IMR-90 (cell line): ENCODE results near the gene SPHK2. TPM values are rescaled to one million over a fixed set of nuclear protein-coding genes. Genes with fewer than 3 reads are reported as not detected.

Experiments used
- ATAC-seq: fragments of 200-7000 bp; cut with Tn5 transposase; 2 replicates; pipeline ENCODE4 v1.9.1; 2020; ENCODE audit warnings: low read depth, mild to moderate bottlenecking, moderate library complexity
- BruUV-seq: library from RNA; stranded (reverse); fragments of 400-500 nt; replicated peaks from 2 replicates; lab custom pipeline; 2021; lab: Mats Ljungman, UMichigan
- CTCF ChIA-PET: fragments of 300-600 bp; formaldehyde crosslinking; extraction: SDS; loops from one replicate; lab custom pipeline; 2021; ENCODE audit warnings: antibody characterized with exemption; lab: Yijun Ruan, JAX
- POLR2A ChIA-PET: fragments of 300-600 bp; sonication (Branson Sonifier 250); formaldehyde crosslinking; loops from one replicate; lab custom pipeline; 2022; ENCODE audit warnings: antibody characterized with exemption; ENCODE audit not compliant: unreplicated experiment; lab: Charles Lee
- DNase-seq: peaks from one replicate; pipeline ENCODE4 v3.0.0; 2013
- H2AFZ ChIP-seq: replicated peaks from 2 replicates; pipeline ENCODE3; 2013; ENCODE audit warnings: low read length, mild to moderate bottlenecking; ENCODE audit not compliant: poor library complexity
- H2AK5ac ChIP-seq: 2 replicates; pipeline ENCODE4 v1.6.1; 2013; ENCODE audit warnings: low read depth, low read length, inconsistent platforms
- H2AK9ac ChIP-seq: replicated peaks from 2 replicates; pipeline ENCODE3; 2013; ENCODE audit warnings: mild to moderate bottlenecking, low read depth, low read length, moderate library complexity; ENCODE audit not compliant: poor library complexity
- H2BK120ac ChIP-seq: 2 replicates; pipeline ENCODE4 v1.6.1; 2013; ENCODE audit warnings: low read depth, low read length, inconsistent platforms
- H2BK15ac ChIP-seq: 3 replicates; pipeline ENCODE4 v1.6.1; 2013; ENCODE audit warnings: low read depth, low read length, inconsistent platforms
- H2BK20ac ChIP-seq: 2 replicates; pipeline ENCODE4 v1.6.1; 2013; ENCODE audit warnings: low read depth, mild to moderate bottlenecking, inconsistent platforms, low read length, moderate library complexity
- H2BK5ac ChIP-seq: 2 replicates; pipeline ENCODE4 v1.6.1; 2013; ENCODE audit warnings: mild to moderate bottlenecking, low read depth, low read length, inconsistent platforms; ENCODE audit not compliant: poor library complexity, severe bottlenecking
- H3K14ac ChIP-seq: replicated peaks from 2 replicates; pipeline ENCODE4 v1.6.1; 2013; ENCODE audit warnings: low read depth, low read length, inconsistent platforms
- H3K18ac ChIP-seq: 2 replicates; pipeline ENCODE4 v1.6.1; 2013; ENCODE audit warnings: low read depth, low read length, control low read depth
- H3K23ac ChIP-seq: 2 replicates; pipeline ENCODE4 v1.6.1; 2013; ENCODE audit warnings: low read depth, low read length, inconsistent platforms
- H3K27ac ChIP-seq: 2 replicates; pipeline ENCODE4 v1.5.1; 2013; ENCODE audit warnings: mild to moderate bottlenecking, control low read depth, low read length; ENCODE audit not compliant: insufficient read depth
- H3K27me3 ChIP-seq: 2 replicates; pipeline ENCODE4 v1.6.1; 2013; ENCODE audit warnings: low read length; ENCODE audit not compliant: control insufficient read depth, insufficient read depth
- H3K36me3 ChIP-seq: 2 replicates; pipeline ENCODE4 v1.6.1; 2013; ENCODE audit warnings: low read length, mixed read lengths; ENCODE audit not compliant: control insufficient read depth, insufficient read depth
- H3K4ac ChIP-seq: 2 replicates; pipeline ENCODE4 v1.6.1; 2013; ENCODE audit warnings: low read depth, low read length, inconsistent platforms
- H3K4me1 ChIP-seq: 2 replicates; pipeline ENCODE4 v1.6.1; 2013; ENCODE audit warnings: low read length, mixed read lengths; ENCODE audit not compliant: control insufficient read depth, insufficient read depth
- H3K4me2 ChIP-seq: 2 replicates; pipeline ENCODE4 v1.6.1; 2013; ENCODE audit warnings: low read depth, mild to moderate bottlenecking, control low read depth, low read length, moderate library complexity
- H3K4me3 ChIP-seq: 2 replicates; pipeline ENCODE4 v1.5.1; 2013; ENCODE audit warnings: low read depth, mild to moderate bottlenecking, control low read depth, low read length, moderate library complexity; ENCODE audit not compliant: insufficient read depth
- H3K56ac ChIP-seq: 2 replicates; pipeline ENCODE4 v1.6.1; 2013; ENCODE audit warnings: low read length, inconsistent platforms; ENCODE audit not compliant: insufficient read depth; ENCODE audit errors: extremely low read depth
- H3K79me1 ChIP-seq, 2 experiments: 2 replicates each; pipeline ENCODE4 v1.6.1; 2013; ENCODE audit warnings: low read length in 2 of 2, inconsistent platforms in 1 of 2, low read depth in 1 of 2
- H3K9ac ChIP-seq: 2 replicates; pipeline ENCODE4 v1.6.1; 2013; ENCODE audit warnings: low read depth, low read length, control low read depth
- H3K9me1 ChIP-seq: 2 replicates; pipeline ENCODE4 v1.6.1; 2013; ENCODE audit warnings: low read length, inconsistent platforms; ENCODE audit not compliant: insufficient read depth
- H3K9me3 ChIP-seq: 2 replicates; pipeline ENCODE4 v1.6.1; 2013; ENCODE audit warnings: low read length; ENCODE audit not compliant: control insufficient read depth, insufficient read depth
- H4K20me1 ChIP-seq: 2 replicates; pipeline ENCODE4 v1.6.1; 2013; ENCODE audit warnings: low read length, inconsistent platforms; ENCODE audit not compliant: insufficient read depth
- H4K5ac ChIP-seq: 2 replicates; pipeline ENCODE4 v1.6.1; 2013; ENCODE audit warnings: mild to moderate bottlenecking, low read depth, low read length, control low read depth
- H4K8ac ChIP-seq, 2 experiments: 2 replicates each; pipeline ENCODE4 v1.6.1; 2013; ENCODE audit warnings: low read depth in 2 of 2, low read length in 2 of 2, control low read depth in 1 of 2, inconsistent platforms in 1 of 2
- H4K91ac ChIP-seq: 2 replicates; pipeline ENCODE4 v1.6.1; 2013; ENCODE audit warnings: low read depth, low read length, inconsistent platforms; ENCODE audit not compliant: insufficient read depth
- CTCF ChIP-seq: conservative IDR thresholded peaks from 2 replicates; pipeline ENCODE4 v1.5.1; 2012; ENCODE audit warnings: mild to moderate bottlenecking, low read depth, low read length, improper control_type of control experiment
- MAZ ChIP-seq: IDR thresholded peaks from 2 replicates; pipeline ENCODE4 v1.6.1; 2012; ENCODE audit warnings: low read depth, mild to moderate bottlenecking, low read length, improper control_type of control experiment, moderate library complexity, borderline replicate concordance
- MXI1 ChIP-seq: IDR thresholded peaks from 2 replicates; pipeline ENCODE4 v1.6.1; 2012; ENCODE audit warnings: low read depth, mild to moderate bottlenecking, low read length, moderate library complexity, borderline replicate concordance
- RAD21 ChIP-seq: IDR thresholded peaks from 2 replicates; pipeline ENCODE4 v1.6.1; 2012; ENCODE audit warnings: low read length, improper control_type of control experiment
- RCOR1 ChIP-seq: IDR thresholded peaks from 2 replicates; pipeline ENCODE4 v1.6.1; 2012; ENCODE audit warnings: mild to moderate bottlenecking, low read length, improper control_type of control experiment; ENCODE audit not compliant: insufficient replicate concordance
- WGBS, 2 experiments: methylation state at CpG; one replicate each; pipeline versions ENCODE4 v1.1.5 to v1.1.7; 2013; ENCODE audit warnings: missing lambda C conversion rate in 2 of 2; ENCODE audit not compliant: insufficient read length in 1 of 2; ENCODE audit errors: extremely low coverage in 2 of 2; 5-methylcytosine and 5-hydroxymethylcytosine counted together
- dilution Hi-C: fragments of 300-500 bp; cut with HindIII; formaldehyde crosslinking; loops from one replicate; pipeline ENCODE4 v1.14.3; 2018; ENCODE audit warnings: low sequenced_read_pairs; ENCODE audit not compliant: unreplicated experiment
- in situ Hi-C: fragments of 300-500 bp; cut with MboI; formaldehyde crosslinking; loops from 3 replicates; pipeline ENCODE4 v1.14.3; 2019; ENCODE audit warnings: low sequenced_read_pairs, inconsistent platforms, mixed read lengths
- intact Hi-C: fragments of 100-400 bp; cut with micrococcal nuclease; formaldehyde crosslinking; loops from 2 replicates; pipeline ENCODE4 v1.10.0; 2022
- polyA plus RNA-seq, 3 experiments: library from polyadenylated mRNA; depleted of rRNA; stranded (reverse); fragments of >200 nt; gene quantifications; 2 replicates each; pipeline ENCODE4 v1.2.3, GENCODE V29; 2012; ENCODE audit warnings: low replicate concordance in 1 of 3
- total RNA-seq: library from RNA; depleted of rRNA; stranded (reverse); fragments of >200 nt; gene quantifications from 2 replicates; pipeline ENCODE4 v1.2.3, GENCODE V29; 2012

SPHK2 gene
- total and polyA plus RNA-seq, 2 of the 4 experiments (the other 2 are of a cell fraction), result 1.6 to 9.9 TPM

GRCh38 chr19:48635966-48636858 lies 16.9 kb downstream of the SPHK2 start:
- Histone ChIP-seq H3K9me3 (no peaks in the 10 kb centered on the region), H3K27ac (no peak overlapping the region), H3K36me3 (no peaks in the 10 kb centered on the region; the same call in 1 of the 2 replicates), H3K4me2 (peak overlapping the region; percentile 91), H4K20me1 (peaks cover 4% of the 10 kb centered on the region; the same call in 1 of the 2 replicates), H4K8ac (peak overlapping the region in 1 of 2 experiments; percentile 43; a peak in 1 of 4 replicates), H3K9me1 (peaks cover 25% of the 10 kb centered on the region), H3K56ac (no peak overlapping the region), H4K91ac (no peak overlapping the region; the same call in 1 of the 2 replicates), H3K9ac (peak overlapping the region; percentile 50), H3K23ac (no peak overlapping the region), H2AK9ac (peak overlapping the region; percentile 92), H2BK5ac (peak overlapping the region; percentile 18), H3K4me1 (peaks cover 33% of the 10 kb centered on the region), H3K4ac (peak overlapping the region; percentile 52), H3K79me1 (peaks cover 0 to 18% of the 10 kb centered on the region in 2 experiments; a peak in 3 of 4 replicates), H3K27me3 (no peaks in the 10 kb centered on the region), H2BK20ac (no peak overlapping the region), H4K5ac (no peak overlapping the region), H3K14ac (no peak overlapping the region), H2AFZ (peak overlapping the region; percentile 91), H2BK120ac (no peak overlapping the region), H3K4me3 (peak overlapping the region; percentile 62), H2BK15ac (no peak overlapping the region), H3K18ac (no peak overlapping the region), H2AK5ac (peak overlapping the region; percentile 78)
- TF ChIP-seq MAZ (no peak), RAD21 (no peak), RCOR1 (no peak), MXI1 (no peak), CTCF (no peak)
- ChIA-PET CTCF (no interaction called here), POLR2A (interaction anchor here (0.6 kb wide), 1 partner anchor 175 kb away, joined by 3 read pairs; the partner anchor contains the start of gene BCAT2)
- intact Hi-C loops, result no loop called here
- in situ Hi-C loops, result no loop called here
- DNase-seq (no peak), ATAC-seq (no peak)
- dilution Hi-C loops, result no loop called here
- no TSS peak for BruUV-seq
- 9% methylated on average over 9 of the region's 35 CpGs; no CpG with 5 or more reads in 1 of the 2 experiments for WGBS, 2 experiments
